Measurements from ENCODE around the gene PDYN. TPM values are rescaled to one million over a fixed set of nuclear protein-coding genes. Genes with fewer than 3 reads are reported as not detected.

Gene PDYN
- total and polyA plus RNA-seq, 2 donors (not counting 1 experiment from before 2014, with no cell fraction given): not detected

GRCh38 chr20:1961374-1961773, 32.5 kb downstream of the PDYN start:
- no peaks in the 10 kb centered on the region for H3K27me3 ChIP-seq (replicated peaks in 1 of 4; ENCODE audit: control extremely low read depth in 1 of 4, control insufficient read depth in 3 of 4, insufficient read depth in 4 of 4, low read length in 3 of 4)
- no peaks in the 10 kb centered on the region for H3K79me2 ChIP-seq (ENCODE audit: control insufficient read depth, insufficient read depth, low read length)
- no peak overlapping the region for H3K9ac ChIP-seq (ENCODE audit: low read length)
- 94% methylated on average over 4 of the region's 5 CpGs for WGBS (ENCODE audit: insufficient coverage)
- intact Hi-C loops (cut with micrococcal nuclease): no loop called here
- no peak overlapping the region for H3K4me3 Mint-ChIP-seq
- ATAC-seq (ENCODE audit: low read depth) (no peak), DNase-seq (no peak)
- no peak overlapping the region for H3K27ac ChIP-seq (ENCODE audit: low read length in 2 of 2)
- CTCF ChIA-PET: interaction anchor here (0.6 kb wide), 1 partner anchor 220 kb away, joined by 3 read pairs; no protein-coding TSS in a partner anchor
- no peak overlapping the region for H3K4me3 ChIP-seq (ENCODE audit: control extremely low read depth in 1 of 5, extremely low read depth in 1 of 5, insufficient read depth in 1 of 5, low read depth in 2 of 5, low read length in 4 of 5)
- no peak overlapping the region for H3K4me2 ChIP-seq (replicated peaks; ENCODE audit: low read depth, low read length, poor library complexity, severe bottlenecking)
- peaks cover 16 to 18% of the 10 kb centered on the region in 2 donors for H3K4me1 ChIP-seq (ENCODE audit: control insufficient read depth in 2 of 2, insufficient read depth in 2 of 2, low read length in 2 of 2)
- TF ChIP-seq EZH2 (IDR thresholded peaks at IDR 0.05; ENCODE audit: borderline replicate concordance, insufficient read depth, low read depth, low read length, poor library complexity, severe bottlenecking): no peak
- TF ChIP-seq, protein P1, sequence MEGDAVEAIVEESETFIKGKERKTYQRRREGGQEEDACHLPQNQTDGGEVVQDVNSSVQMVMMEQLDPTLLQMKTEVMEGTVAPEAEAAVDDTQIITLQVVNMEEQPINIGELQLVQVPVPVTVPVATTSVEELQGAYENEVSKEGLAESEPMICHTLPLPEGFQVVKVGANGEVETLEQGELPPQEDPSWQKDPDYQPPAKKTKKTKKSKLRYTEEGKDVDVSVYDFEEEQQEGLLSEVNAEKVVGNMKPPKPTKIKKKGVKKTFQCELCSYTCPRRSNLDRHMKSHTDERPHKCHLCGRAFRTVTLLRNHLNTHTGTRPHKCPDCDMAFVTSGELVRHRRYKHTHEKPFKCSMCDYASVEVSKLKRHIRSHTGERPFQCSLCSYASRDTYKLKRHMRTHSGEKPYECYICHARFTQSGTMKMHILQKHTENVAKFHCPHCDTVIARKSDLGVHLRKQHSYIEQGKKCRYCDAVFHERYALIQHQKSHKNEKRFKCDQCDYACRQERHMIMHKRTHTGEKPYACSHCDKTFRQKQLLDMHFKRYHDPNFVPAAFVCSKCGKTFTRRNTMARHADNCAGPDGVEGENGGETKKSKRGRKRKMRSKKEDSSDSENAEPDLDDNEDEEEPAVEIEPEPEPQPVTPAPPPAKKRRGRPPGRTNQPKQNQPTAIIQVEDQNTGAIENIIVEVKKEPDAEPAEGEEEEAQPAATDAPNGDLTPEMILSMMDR (IDR thresholded peaks at IDR 0.05): no peak
- H3K27ac Mint-ChIP-seq: no peak overlapping the region
- peaks cover 0 to 2% (median 0%) of the 10 kb centered on the region in 3 donors for H3K9me3 ChIP-seq (ENCODE audit: control extremely low read depth in 1 of 3, control insufficient read depth in 2 of 3, insufficient read depth in 1 of 3, low read length in 2 of 3)
- POLR2A ChIA-PET: interaction anchor here (0.6 kb wide), 1 partner anchor 874 kb away, joined by 4 read pairs; no protein-coding TSS in a partner anchor
- no peak overlapping the region for H2AFZ ChIP-seq (ENCODE audit: insufficient read depth, low read depth, low read length, poor library complexity, severe bottlenecking)
- H4K20me1 ChIP-seq (ENCODE audit: control insufficient read depth, insufficient read depth, low read length, poor library complexity, severe bottlenecking): no peaks in the 10 kb centered on the region
- H3K9me3 Mint-ChIP-seq (ENCODE audit: insufficient read depth): no peaks in the 10 kb centered on the region
- H3K27me3 Mint-ChIP-seq: no peaks in the 10 kb centered on the region
- H3K36me3 ChIP-seq (replicated peaks in 1 of 2; ENCODE audit: control extremely low read depth in 1 of 2, control insufficient read depth in 1 of 2, extremely low read depth in 1 of 2, insufficient read depth in 2 of 2, low read length in 1 of 2): no peaks in the 10 kb centered on the region
- peaks cover 18% of the 10 kb centered on the region for H3K4me1 Mint-ChIP-seq

GRCh38 chr20:1959156-1959555, 34.7 kb downstream of the PDYN start:
- Mint-ChIP-seq H3K9me3 (ENCODE audit: insufficient read depth) (no peaks in the 10 kb centered on the region), H3K4me3 (no peak overlapping the region), H3K4me1 (peaks cover 17% of the 10 kb centered on the region), H3K27ac (no peak overlapping the region), H3K27me3 (no peaks in the 10 kb centered on the region)
- no peak overlapping the region for H3K9ac ChIP-seq (ENCODE audit: low read length)
- peaks cover 0 to 2% (median 0%) of the 10 kb centered on the region in 3 donors for H3K9me3 ChIP-seq (ENCODE audit: control extremely low read depth in 1 of 3, control insufficient read depth in 2 of 3, insufficient read depth in 1 of 3, low read length in 2 of 3)
- H3K4me2 ChIP-seq (replicated peaks; ENCODE audit: low read depth, low read length, poor library complexity, severe bottlenecking): no peak overlapping the region
- no CpG with 5 or more reads among the region's 2 CpGs for WGBS (ENCODE audit: insufficient coverage)
- ChIA-PET POLR2A (no interaction called here), CTCF (interaction anchor here (0.7 kb wide), 1 partner anchor 110 kb away, joined by 3 read pairs; no protein-coding TSS in a partner anchor)
- no peak overlapping the region for H3K4me3 ChIP-seq (ENCODE audit: control extremely low read depth in 1 of 5, extremely low read depth in 1 of 5, insufficient read depth in 1 of 5, low read depth in 2 of 5, low read length in 4 of 5)
- H3K27me3 ChIP-seq (replicated peaks in 1 of 4; ENCODE audit: control extremely low read depth in 1 of 4, control insufficient read depth in 3 of 4, insufficient read depth in 4 of 4, low read length in 3 of 4): no peaks in the 10 kb centered on the region
- H3K4me1 ChIP-seq (ENCODE audit: control insufficient read depth in 2 of 2, insufficient read depth in 2 of 2, low read length in 2 of 2): peaks cover 16 to 17% of the 10 kb centered on the region in 2 donors
- DNase-seq (no peak), ATAC-seq (ENCODE audit: low read depth) (no peak)
- H3K79me2 ChIP-seq (ENCODE audit: control insufficient read depth, insufficient read depth, low read length): no peaks in the 10 kb centered on the region
- no peak overlapping the region for H2AFZ ChIP-seq (ENCODE audit: insufficient read depth, low read depth, low read length, poor library complexity, severe bottlenecking)
- TF ChIP-seq, protein P1 (IDR thresholded peaks at IDR 0.05): no peak
- TF ChIP-seq EZH2 (IDR thresholded peaks at IDR 0.05; ENCODE audit: borderline replicate concordance, insufficient read depth, low read depth, low read length, poor library complexity, severe bottlenecking): no peak
- intact Hi-C loops (cut with micrococcal nuclease): loop anchor here (10.0 kb wide), 1 partner anchor 184 kb away; no protein-coding TSS in a partner anchor
- no peaks in the 10 kb centered on the region for H3K36me3 ChIP-seq (replicated peaks in 1 of 2; ENCODE audit: control extremely low read depth in 1 of 2, control insufficient read depth in 1 of 2, extremely low read depth in 1 of 2, insufficient read depth in 2 of 2, low read length in 1 of 2)
- H4K20me1 ChIP-seq (ENCODE audit: control insufficient read depth, insufficient read depth, low read length, poor library complexity, severe bottlenecking): no peaks in the 10 kb centered on the region
- no peak overlapping the region for H3K27ac ChIP-seq (ENCODE audit: low read length in 2 of 2)

All from B cell (primary cell).